Inflammatory macrophage treated with lipopolysaccharide for 1 hour (primary cell): ENCODE measurements around the gene CYP2S1.
"Not testable (repeated sequence)": the region's sequence is repeated elsewhere in the genome, so short reads cannot be mapped to it uniquely, and the experiment has no call there.

Source experiments
- DNase-seq, 2 donors: peaks; one replicate each; pipeline ENCODE4 v3.0.0-alpha.2; 2020 to 2022

The CYP2S1 gene, protein sequence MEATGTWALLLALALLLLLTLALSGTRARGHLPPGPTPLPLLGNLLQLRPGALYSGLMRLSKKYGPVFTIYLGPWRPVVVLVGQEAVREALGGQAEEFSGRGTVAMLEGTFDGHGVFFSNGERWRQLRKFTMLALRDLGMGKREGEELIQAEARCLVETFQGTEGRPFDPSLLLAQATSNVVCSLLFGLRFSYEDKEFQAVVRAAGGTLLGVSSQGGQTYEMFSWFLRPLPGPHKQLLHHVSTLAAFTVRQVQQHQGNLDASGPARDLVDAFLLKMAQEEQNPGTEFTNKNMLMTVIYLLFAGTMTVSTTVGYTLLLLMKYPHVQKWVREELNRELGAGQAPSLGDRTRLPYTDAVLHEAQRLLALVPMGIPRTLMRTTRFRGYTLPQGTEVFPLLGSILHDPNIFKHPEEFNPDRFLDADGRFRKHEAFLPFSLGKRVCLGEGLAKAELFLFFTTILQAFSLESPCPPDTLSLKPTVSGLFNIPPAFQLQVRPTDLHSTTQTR

DNA sequence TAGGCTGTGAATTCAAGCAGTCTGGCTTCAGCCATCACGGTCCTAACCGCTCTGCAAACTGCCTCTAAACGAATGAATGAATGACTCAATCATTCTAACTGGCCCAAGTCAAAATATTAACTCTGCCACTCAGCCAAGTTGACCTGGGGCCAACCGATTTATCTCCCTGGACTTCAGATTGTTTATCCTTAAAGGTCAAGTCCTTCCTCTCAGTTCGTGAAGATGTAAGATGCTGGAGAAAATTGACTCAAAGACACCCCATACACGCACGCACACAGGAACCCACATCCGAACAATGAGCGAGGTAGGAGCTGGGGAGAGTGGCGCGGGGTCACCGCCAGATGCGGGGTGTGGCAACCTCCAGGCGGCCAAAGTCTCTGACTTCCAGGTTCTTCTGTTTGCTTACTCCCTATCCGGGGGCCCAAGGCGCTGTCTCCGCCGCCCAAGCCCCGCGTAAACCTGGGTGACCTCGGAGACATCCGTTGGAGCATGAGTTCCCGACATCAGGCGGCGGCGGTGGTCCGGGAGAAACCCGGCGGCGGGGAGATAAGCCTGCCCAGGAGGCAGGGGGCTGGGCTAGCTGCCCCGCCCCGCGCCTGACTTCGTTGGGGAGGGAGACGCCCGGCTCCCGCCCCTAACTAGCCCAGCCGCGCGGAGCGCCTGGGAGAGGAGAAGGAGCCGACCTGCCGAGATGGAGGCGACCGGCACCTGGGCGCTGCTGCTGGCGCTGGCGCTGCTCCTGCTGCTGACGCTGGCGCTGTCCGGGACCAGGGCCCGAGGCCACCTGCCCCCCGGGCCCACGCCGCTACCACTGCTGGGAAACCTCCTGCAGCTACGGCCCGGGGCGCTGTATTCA, at the start of gene CYP2S1:
TSS of gene CYP2S1 (plus strand) at position 646 of the 856 bp plus-strand sequence. CDS start at position 692, 46 bp downstream.
- peak; percentile 28 to 37 for DNase-seq

GRCh38 chr19:41144403-41144802, 48.6 kb upstream of the CYP2S1 start:
- peak; percentile 65 to 97 for DNase-seq

- DNase-seq = no peak
Observed at GRCh38 chr19:41149831-41150230, 43.2 kb upstream of the CYP2S1 start.

GRCh38 chr19:41150986-41151385, 42.0 kb upstream of the CYP2S1 start:
- DNase-seq = not testable (repeated sequence)

GRCh38 chr19:41154060-41154459, 39.0 kb upstream of the CYP2S1 start:
- DNase-seq = no peak

GRCh38 chr19:41156207-41156606, 36.8 kb upstream of the CYP2S1 start:
- DNase-seq = peak in 1 of 2 donors; percentile 15

DNA sequence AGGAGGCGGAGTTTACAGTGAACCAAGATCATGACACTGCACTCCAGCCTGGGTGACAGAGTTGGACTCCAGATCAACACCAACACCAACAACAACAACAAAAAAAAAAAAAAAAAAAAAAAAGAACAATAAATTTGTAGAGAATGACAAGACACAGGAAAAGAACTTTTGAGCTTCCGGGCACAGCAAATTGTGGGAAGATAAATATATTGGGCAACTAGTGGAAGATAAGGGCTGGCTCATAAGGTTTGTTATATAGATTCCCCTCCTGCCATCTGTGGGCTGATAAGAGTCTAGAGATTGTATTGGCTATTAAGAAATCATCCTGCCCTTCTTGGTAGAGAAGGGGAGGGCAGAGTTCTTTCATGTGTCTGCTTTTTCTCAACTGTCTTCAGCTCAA, 33.1 kb upstream of the CYP2S1 start:
- no peak for DNase-seq

- no peak for DNase-seq
Observed at GRCh38 chr19:41161903-41162302, 31.1 kb upstream of the CYP2S1 start.

- no peak for DNase-seq
Observed at GRCh38 chr19:41166944-41167804, 25.8 kb upstream of the CYP2S1 start.

GRCh38 chr19:41172297-41173164, 20.5 kb upstream of the CYP2S1 start:
- no peak for DNase-seq

DNA sequence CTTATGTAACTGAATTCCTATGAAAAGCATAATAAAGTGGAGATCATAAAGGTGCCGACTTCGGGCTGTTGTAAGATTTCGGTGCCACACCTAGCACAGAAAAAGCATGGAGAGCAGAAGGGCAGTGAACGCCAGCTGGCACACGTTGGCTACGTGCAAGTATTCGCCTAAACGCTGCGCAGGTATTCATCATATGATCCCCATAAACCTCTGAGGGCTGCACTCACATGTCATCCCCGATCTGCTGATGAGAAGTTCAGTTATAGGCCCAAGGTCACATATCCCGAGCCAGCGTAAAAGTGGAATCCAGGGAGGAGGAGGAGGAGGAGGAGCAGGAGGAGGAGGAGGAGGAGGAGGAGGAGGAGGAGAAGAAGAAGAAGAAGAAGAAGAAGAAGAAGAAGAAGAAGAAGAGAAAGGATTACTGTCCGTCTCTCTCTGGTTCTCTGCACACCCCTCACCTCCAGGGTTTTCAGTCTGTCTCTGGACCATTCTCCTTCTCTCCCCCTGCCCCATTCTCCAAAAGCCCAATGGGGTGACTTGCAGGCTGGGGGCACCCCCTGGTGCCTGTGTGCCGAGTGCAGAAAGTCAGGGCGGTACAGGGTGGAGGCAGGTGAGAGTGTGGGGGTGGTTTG, 18.6 kb upstream of the CYP2S1 start:
- no peak for DNase-seq

DNA sequence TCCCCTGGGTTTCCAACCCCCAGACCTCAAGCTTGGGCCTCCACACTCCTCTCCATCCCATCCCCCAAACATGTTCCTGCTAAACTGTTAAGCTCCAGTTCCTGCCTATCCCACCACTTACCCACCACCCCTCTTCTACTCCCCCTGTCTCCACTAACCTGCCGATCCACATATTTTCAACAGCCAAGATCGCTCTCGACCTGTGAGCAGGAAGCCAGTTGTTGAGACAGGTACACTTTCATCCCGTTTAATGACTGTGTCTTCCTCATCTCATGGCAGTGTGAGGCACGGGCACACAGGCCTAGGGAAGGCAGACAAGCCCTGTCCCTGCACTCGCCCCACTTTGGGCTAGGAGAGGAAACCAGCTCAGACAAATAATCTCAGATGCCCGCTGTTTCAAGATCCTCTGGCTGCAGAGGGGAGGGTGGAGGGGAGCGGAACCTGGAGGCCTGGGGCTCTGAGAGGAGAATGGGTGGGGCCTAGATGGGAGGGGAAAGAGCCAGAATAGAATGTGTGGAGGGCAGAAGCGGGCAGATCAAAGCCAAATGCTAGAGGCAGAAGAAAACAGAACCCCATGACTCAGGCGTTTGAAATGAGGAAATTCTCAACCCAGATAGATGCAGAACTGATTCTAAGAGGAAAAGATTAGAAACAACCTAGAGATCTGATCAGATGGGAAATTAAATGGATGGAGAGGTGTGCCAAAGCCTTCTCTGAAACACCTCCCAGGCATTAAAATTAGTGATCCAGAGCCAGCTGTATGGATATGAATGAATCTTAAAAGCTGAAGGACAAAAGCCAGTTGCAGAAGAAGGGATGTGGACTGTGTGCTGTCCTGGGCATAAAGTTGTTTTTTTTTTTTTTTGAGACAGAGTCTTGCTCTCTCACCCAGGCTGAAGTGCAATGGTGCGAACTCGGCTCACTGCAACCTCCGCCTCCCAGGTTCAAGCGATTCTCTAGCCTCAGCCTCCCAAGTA, 16.9 kb upstream of the CYP2S1 start:
- DNase-seq = peak; percentile 71 to 74

- not testable (repeated sequence) for DNase-seq
Observed at GRCh38 chr19:41180173-41180572, 12.8 kb upstream of the CYP2S1 start.

GRCh38 chr19:41186971-41187883, 5.8 kb upstream of the CYP2S1 start:
- DNase-seq = no peak

DNA sequence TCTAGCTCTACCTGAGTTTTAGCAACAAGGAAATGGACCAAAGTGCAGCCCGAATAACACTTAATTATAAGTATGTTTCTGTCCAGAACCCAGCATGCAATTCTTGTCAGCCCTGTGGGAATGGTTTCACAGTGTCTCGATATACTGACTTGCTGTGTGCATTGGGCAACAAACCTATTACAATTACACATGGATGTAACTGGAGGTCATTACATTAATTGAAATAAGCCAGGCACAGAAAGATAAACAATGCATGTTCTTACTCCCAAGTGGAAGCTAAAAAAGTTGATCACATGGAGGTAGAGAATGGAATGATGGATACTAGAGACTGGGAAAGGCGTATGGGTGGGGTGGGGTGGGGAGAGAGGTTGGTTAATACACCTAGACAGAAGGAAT, 5.1 kb upstream of the CYP2S1 start:
- no peak for DNase-seq

- no peak for DNase-seq
Observed at GRCh38 chr19:41189425-41190065, 3.5 kb upstream of the CYP2S1 start.

DNA sequence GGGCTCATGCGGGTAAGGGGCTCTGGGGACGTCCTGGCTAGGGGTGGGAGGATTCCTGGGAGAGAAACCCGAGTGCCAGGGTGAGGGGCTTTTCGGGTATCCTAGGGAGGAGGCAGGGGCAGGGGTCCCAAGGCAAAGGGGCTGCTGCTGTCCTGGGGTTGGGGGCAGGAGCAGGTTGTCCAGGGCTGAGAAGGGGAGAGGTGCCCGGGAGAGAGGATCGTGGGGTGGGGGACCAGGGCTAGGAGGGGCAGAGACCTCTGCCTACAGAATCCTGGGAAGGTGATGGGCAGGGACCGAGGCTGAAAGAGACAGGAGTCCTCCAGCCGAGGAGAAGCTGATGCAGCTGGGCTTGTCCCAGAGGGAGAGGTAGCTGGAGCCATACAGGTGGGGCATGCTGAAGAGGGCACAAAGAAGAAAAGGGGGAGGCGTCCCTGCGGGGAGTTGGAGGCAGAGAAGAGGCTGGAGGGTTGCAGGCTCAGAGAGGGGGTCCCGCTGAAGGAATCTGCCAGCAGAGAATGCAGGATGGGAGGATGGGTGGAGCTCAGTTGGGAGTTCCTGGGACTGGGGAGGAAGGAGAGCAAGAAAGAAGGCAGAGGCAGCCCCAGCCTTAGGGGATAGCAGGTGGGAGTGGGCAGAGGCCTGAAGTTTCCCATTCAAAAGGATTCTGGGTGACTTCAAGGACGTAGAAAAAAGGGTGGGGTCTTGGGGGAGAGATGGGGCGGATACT, 574 bp downstream of the CYP2S1 start:
- DNase-seq = no peak
